HepG2 (cell line): ENCODE results near the gene ELL. TPM values are rescaled to one million over a fixed set of nuclear protein-coding genes. Genes with fewer than 3 reads are reported as not detected.

Experiments used
- CCAR2 ChIP-seq: fragments of 200-400 bp; formaldehyde crosslinking; optimal IDR thresholded peaks from 2 replicates; pipeline ENCODE3; 2018; ENCODE audit warnings: low read depth, mild to moderate bottlenecking, low read length, moderate library complexity
- FOXA1 ChIP-seq, 2 experiments: fragments of 450-650 bp in 1 of 2; sonication (generic) in 1 of 2; formaldehyde crosslinking in 1 of 2; IDR thresholded peaks; 2 replicates each; pipeline versions ENCODE4 v1.4.0 to v1.6.1; 2016 to 2020; ENCODE audit warnings: missing genetic modification reagents in 1 of 2
- KDM2A ChIP-seq: sonication (generic); formaldehyde crosslinking; IDR thresholded peaks from 2 replicates; pipeline ENCODE4 v1.4.0; 2020; ENCODE audit warnings: low read depth, missing genetic modification reagents, borderline replicate concordance
- NKX3-1 ChIP-seq: sonication (generic); formaldehyde crosslinking; IDR thresholded peaks from 2 replicates; pipeline ENCODE4 v1.5.0; 2020; ENCODE audit warnings: missing genetic modification reagents
- PAWR ChIP-seq: sonication (generic); formaldehyde crosslinking; IDR thresholded peaks from 2 replicates; pipeline ENCODE4 v1.4.0; 2020; ENCODE audit warnings: missing genetic modification reagents, mild to moderate bottlenecking, borderline replicate concordance
- POLR2G ChIP-seq: fragments of 200-400 bp; formaldehyde crosslinking; IDR thresholded peaks from 2 replicates; pipeline ENCODE4 v1.6.1; 2018; ENCODE audit warnings: mild to moderate bottlenecking, low read depth, low read length, moderate library complexity
- THAP11 ChIP-seq: IDR thresholded peaks from 2 replicates; pipeline ENCODE4 v1.6.1; 2016; ENCODE audit warnings: missing biosample characterization, missing genetic modification reagents
- ZFX ChIP-seq: sonication (generic); formaldehyde crosslinking; IDR thresholded peaks from 2 replicates; pipeline ENCODE4 v1.4.0; 2020; ENCODE audit warnings: mild to moderate bottlenecking, low read depth, missing genetic modification reagents, moderate library complexity
- ZMYM2 ChIP-seq: sonication (generic); formaldehyde crosslinking; IDR thresholded peaks from 2 replicates; pipeline ENCODE4 v1.8.0; 2022; ENCODE audit warnings: mild to moderate bottlenecking, missing genetic modification reagents
- ZNF3 ChIP-seq: IDR thresholded peaks from 2 replicates; pipeline ENCODE4 v1.7.0; 2017; ENCODE audit warnings: inconsistent platforms
- ZNF333 ChIP-seq: sonication (generic); formaldehyde crosslinking; IDR thresholded peaks from 2 replicates; pipeline ENCODE4 v1.4.0; 2020; ENCODE audit warnings: mild to moderate bottlenecking, missing genetic modification reagents, borderline replicate concordance
- ZNF343 ChIP-seq: sonication (generic); formaldehyde crosslinking; IDR thresholded peaks from 2 replicates; pipeline ENCODE4 v1.4.0; 2020; ENCODE audit warnings: mild to moderate bottlenecking, missing genetic modification reagents
- ZNF607 ChIP-seq: sonication (generic); formaldehyde crosslinking; IDR thresholded peaks from 2 replicates; pipeline ENCODE4 v1.5.1; 2020; ENCODE audit warnings: missing genetic modification reagents, mild to moderate bottlenecking, borderline replicate concordance
- ZNF670 ChIP-seq: sonication (generic); formaldehyde crosslinking; IDR thresholded peaks from 2 replicates; pipeline ENCODE4 v1.8.0; 2022; ENCODE audit warnings: mild to moderate bottlenecking, missing genetic modification reagents, borderline replicate concordance
- ZNF788 ChIP-seq: sonication (generic); formaldehyde crosslinking; IDR thresholded peaks from 2 replicates; pipeline ENCODE4 v1.5.0; 2020; ENCODE audit warnings: mild to moderate bottlenecking, missing genetic modification reagents, borderline replicate concordance
- polyA plus RNA-seq, 8 experiments: library from polyadenylated mRNA; depleted of rRNA in 3 of 8; stranded (reverse) in 7 of 8; unstranded in 1 of 8; fragments of >200 nt; fragmentation: Illumina TruSeq in 4 of 8; extraction: Trizol in 4 of 8; gene quantifications; 2 replicates each; pipeline versions ENCODE4 v1.2.1 to v1.2.3, GENCODE V29; 2011 to 2016; ENCODE audit warnings: low read depth in 4 of 8, missing spikeins in 1 of 8, mixed read lengths in 1 of 8; ENCODE audit not compliant: insufficient read depth in 1 of 8
- total RNA-seq, 5 experiments: library from RNA; depleted of rRNA; stranded (reverse); fragments of >200 nt; fragmentation: Illumina TruSeq; extraction: Trizol; gene quantifications; 2 replicates each; pipeline ENCODE4 v1.2.3, GENCODE V29; 2016; ENCODE audit warnings: low read depth in 1 of 5
- TF ChIP-seq, protein P1 (sequence below): sonication (generic); formaldehyde crosslinking; IDR thresholded peaks from 2 replicates; pipeline ENCODE4 v1.4.0; 2020; ENCODE audit warnings: mild to moderate bottlenecking, missing genetic modification reagents
- TF ChIP-seq, protein P2 (sequence below): sonication (generic); IDR thresholded peaks from 2 replicates; pipeline ENCODE4 v1.6.1; 2016; ENCODE audit warnings: low read depth, borderline replicate concordance
- TF ChIP-seq, protein P3 (sequence below): sonication (generic); formaldehyde crosslinking; IDR thresholded peaks from one replicate; pipeline ENCODE4 v1.5.1; 2020; ENCODE audit warnings: mild to moderate bottlenecking, missing genetic modification reagents; ENCODE audit errors: not compliant biosample characterization

ELL gene
- total and polyA plus RNA-seq, 2 of the 13 experiments (the other 11 are each of a cell fraction or from before 2014, with no cell fraction given), result 3.7 to 5.4 TPM

DNA sequence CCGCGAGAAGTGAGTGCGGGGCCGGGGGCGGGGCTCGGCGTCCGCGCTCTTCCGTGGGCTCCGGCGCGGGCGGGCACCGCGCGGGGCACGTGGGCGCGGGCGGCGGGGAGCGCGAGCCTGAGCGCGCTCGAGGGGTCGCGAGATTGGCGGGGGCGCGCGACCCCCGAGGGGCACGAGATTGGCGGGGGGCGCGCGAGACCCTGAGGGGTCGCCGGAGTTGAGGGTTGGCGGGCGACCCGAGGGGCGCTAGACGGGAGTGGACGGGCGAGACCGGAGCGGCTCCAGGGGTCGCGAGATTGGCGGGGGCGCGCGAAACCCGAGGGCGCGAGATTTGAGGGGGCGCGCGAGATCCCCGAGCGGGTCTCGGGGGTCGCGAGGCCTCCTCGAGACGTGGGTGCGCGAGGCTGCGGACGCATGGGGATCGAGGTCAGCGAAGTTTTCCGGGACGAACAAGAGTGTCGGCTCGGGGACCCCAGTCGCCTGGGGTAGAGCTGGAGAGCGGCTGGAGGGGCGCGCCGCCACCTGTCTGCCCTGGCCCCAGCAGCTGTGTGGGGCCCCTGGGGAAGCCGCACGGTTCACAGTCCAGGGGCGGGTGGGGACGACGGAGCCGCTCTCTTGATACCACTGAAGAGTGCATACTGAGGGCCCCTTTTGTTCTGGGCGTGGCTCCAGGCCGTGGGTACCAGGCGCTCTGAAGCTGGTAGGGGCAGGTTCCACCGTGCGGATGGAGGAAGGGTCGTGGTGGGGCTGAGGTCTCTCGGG lies 102.0 kb downstream of the ELL start (continued):
- TF ChIP-seq, protein P1, sequence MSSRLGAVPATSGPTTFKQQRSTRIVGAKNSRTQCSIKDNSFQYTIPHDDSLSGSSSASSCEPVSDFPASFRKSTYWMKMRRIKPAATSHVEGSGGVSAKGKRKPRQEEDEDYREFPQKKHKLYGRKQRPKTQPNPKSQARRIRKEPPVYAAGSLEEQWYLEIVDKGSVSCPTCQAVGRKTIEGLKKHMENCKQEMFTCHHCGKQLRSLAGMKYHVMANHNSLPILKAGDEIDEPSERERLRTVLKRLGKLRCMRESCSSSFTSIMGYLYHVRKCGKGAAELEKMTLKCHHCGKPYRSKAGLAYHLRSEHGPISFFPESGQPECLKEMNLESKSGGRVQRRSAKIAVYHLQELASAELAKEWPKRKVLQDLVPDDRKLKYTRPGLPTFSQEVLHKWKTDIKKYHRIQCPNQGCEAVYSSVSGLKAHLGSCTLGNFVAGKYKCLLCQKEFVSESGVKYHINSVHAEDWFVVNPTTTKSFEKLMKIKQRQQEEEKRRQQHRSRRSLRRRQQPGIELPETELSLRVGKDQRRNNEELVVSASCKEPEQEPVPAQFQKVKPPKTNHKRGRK (CRISPR knock-in tag), result no peak
- no peak for TF ChIP-seq PAWR (CRISPR knock-in tag)
- TF ChIP-seq ZMYM2 (CRISPR knock-in tag), result no peak
- TF ChIP-seq ZNF333 (CRISPR knock-in tag), result peak; percentile 82; the same call in 1 of the 2 replicates
- TF ChIP-seq ZNF788 (CRISPR knock-in tag), result peak; percentile 62; the same call in 1 of the 2 replicates
- TF ChIP-seq NKX3-1 (CRISPR knock-in tag), result 0 out of 2 replicates have a peak, but pooled peaks have one; percentile 11
- TF ChIP-seq ZNF607 (CRISPR knock-in tag), result 0 out of 2 replicates have a peak, but pooled peaks have one; percentile 11
- no peak for TF ChIP-seq ZNF343 (CRISPR knock-in tag)
- TF ChIP-seq KDM2A, result peak; percentile 44; the same call in 1 of the 2 replicates
- TF ChIP-seq, protein P2, sequence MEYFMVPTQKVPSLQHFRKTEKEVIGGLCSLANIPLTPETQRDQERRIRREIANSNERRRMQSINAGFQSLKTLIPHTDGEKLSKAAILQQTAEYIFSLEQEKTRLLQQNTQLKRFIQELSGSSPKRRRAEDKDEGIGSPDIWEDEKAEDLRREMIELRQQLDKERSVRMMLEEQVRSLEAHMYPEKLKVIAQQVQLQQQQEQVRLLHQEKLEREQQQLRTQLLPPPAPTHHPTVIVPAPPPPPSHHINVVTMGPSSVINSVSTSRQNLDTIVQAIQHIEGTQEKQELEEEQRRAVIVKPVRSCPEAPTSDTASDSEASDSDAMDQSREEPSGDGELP, result peak; percentile 93
- no peak for TF ChIP-seq CCAR2
- TF ChIP-seq POLR2G, result peak; percentile 56
- TF ChIP-seq THAP11 (CRISPR knock-in tag), result peak; percentile 30; the same call in 1 of the 2 replicates
- TF ChIP-seq, protein P3, sequence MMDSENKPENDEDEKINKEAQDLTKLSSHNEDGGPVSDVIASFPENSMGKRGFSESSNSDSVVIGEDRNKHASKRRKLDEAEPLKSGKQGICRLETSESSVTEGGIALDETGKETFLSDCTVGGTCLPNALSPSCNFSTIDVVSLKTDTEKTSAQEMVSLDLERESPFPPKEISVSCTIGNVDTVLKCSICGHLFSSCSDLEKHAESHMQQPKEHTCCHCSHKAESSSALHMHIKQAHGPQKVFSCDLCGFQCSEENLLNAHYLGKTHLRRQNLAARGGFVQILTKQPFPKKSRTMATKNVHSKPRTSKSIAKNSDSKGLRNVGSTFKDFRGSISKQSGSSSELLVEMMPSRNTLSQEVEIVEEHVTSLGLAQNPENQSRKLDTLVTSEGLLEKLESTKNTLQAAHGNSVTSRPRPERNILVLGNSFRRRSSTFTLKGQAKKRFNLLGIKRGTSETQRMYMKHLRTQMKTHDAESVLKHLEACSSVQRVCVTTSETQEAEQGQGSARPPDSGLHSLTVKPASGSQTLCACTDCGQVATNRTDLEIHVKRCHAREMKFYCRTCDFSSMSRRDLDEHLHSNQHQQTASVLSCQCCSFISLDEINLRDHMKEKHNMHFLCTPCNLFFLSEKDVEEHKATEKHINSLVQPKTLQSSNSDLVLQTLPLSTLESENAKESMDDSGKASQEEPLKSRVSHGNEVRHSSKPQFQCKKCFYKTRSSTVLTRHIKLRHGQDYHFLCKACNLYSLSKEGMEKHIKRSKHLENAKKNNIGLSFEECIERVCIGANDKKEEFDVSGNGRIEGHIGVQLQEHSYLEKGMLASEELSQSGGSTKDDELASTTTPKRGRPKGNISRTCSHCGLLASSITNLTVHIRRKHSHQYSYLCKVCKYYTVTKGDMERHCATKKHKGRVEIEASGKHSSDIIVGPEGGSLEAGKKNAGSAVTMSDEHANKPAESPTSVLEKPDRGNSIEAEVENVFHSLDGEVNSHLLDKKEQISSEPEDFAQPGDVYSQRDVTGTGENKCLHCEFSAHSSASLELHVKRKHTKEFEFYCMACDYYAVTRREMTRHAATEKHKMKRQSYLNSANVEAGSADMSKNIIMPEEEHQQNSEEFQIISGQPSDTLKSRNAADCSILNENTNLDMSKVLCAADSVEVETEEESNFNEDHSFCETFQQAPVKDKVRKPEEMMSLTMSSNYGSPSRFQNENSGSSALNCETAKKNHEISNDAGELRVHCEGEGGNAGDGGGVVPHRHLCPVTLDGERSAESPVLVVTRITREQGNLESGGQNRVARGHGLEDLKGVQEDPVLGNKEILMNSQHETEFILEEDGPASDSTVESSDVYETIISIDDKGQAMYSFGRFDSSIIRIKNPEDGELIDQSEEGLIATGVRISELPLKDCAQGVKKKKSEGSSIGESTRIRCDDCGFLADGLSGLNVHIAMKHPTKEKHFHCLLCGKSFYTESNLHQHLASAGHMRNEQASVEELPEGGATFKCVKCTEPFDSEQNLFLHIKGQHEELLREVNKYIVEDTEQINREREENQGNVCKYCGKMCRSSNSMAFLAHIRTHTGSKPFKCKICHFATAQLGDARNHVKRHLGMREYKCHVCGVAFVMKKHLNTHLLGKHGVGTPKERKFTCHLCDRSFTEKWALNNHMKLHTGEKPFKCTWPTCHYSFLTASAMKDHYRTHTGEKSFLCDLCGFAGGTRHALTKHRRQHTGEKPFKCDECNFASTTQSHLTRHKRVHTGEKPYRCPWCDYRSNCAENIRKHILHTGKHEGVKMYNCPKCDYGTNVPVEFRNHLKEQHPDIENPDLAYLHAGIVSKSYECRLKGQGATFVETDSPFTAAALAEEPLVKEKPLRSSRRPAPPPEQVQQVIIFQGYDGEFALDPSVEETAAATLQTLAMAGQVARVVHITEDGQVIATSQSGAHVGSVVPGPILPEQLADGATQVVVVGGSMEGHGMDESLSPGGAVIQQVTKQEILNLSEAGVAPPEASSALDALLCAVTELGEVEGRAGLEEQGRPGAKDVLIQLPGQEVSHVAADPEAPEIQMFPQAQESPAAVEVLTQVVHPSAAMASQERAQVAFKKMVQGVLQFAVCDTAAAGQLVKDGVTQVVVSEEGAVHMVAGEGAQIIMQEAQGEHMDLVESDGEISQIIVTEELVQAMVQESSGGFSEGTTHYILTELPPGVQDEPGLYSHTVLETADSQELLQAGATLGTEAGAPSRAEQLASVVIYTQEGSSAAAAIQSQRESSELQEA (CRISPR knock-in tag), result no peak
- TF ChIP-seq ZFX (CRISPR knock-in tag), result peak; percentile 35
- TF ChIP-seq ZNF3, result no peak
- TF ChIP-seq FOXA1 (IDR thresholded peaks at IDR 0.05), result no peak
- no peak for TF ChIP-seq FOXA1 (CRISPR knock-in tag; IDR thresholded peaks at IDR 0.05)
- TF ChIP-seq ZNF670 (CRISPR knock-in tag), result peak; percentile 86
